Skeletal muscle cell (primary cell): Measurements from ENCODE around the gene ADRB1.

ENCODE experiments used
- DNase-seq: peaks from one replicate; pipeline ENCODE4 v3.0.0-alpha.2; 2010; ENCODE audit warnings: low read depth
- H3K4me3 ChIP-seq: 2 replicates; pipeline ENCODE4 v1.5.1; 2011; ENCODE audit warnings: low read depth, mild to moderate bottlenecking, control low read depth, low read length, moderate library complexity

ADRB1 gene

DNA sequence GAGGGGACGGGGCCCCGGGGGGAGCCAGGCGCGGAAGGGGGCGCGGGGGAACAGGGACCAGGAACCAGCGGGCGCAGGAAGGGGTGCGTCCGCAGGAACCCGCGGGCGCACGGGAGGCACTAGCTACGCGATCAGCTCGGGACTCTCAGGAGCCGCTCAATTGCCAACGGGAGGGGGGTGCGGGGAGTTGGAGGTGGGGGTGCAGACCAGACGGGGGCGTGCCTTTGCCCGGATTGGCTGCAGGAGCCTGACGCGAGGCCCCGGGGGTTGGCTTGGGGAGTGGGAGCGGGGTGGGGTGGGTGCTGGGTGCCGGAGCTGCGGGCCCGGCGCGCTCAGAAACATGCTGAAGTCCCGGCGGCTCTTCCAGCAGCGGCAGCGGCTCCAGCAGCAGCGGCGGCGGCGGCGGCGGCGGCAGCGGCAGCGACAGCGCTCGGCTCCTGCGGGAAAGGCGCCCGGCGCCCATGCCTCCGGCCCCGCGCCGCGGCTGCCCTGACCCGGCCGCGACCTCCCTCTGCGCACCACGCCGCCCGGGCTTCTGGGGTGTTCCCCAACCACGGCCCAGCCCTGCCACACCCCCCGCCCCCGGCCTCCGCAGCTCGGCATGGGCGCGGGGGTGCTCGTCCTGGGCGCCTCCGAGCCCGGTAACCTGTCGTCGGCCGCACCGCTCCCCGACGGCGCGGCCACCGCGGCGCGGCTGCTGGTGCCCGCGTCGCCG, at the start of gene ADRB1:
Gene ADRB1 (plus strand): TSS at position 335 of the 715 bp plus-strand sequence. CDS start 267 bp downstream, at position 602.
- DNase-seq = no peak
- peak within 1 kb of the TSS; percentile 44 for H3K4me3 ChIP-seq

DNA sequence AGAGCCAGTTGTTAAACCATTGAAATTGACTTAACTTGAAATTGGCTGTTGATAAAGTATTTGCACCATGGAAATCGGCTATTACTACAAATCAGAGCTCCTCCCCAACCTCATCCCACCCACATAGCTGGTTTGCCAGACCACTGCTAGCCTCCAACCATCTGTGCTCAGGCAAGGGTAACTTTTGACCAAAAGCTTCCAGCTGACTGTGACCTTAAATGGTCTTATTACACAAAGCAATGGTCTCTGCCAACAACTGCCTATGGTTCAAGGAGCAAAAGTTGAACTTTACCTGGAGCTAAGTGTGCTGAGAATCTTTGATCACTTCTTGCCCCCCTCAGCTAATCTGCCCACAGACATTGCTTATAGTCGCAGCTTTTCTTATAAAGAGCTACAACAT, 48.5 kb upstream of the ADRB1 start:
- no peak overlapping the region for H3K4me3 ChIP-seq
- DNase-seq = no peak

DNA sequence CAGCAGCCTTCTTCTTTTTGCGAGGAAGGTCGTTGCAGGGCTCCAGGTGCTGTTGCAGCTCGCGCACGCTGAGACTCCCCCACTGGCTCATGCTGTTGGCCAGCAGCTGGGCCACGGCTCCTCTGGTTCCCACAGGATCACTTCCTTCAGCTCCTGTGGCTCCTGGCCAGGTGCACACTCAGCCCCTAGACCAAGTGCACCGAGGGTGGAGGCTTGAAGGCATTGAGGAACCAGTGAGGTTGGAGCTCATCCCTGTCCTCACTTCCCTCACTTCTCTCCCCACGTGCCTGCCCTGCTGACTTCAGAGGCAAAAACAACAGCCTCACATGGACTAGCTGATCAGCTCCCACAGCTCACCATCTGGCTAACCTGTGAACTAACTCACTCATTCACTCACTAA, 46.2 kb upstream of the ADRB1 start:
- no peak overlapping the region for H3K4me3 ChIP-seq

DNA sequence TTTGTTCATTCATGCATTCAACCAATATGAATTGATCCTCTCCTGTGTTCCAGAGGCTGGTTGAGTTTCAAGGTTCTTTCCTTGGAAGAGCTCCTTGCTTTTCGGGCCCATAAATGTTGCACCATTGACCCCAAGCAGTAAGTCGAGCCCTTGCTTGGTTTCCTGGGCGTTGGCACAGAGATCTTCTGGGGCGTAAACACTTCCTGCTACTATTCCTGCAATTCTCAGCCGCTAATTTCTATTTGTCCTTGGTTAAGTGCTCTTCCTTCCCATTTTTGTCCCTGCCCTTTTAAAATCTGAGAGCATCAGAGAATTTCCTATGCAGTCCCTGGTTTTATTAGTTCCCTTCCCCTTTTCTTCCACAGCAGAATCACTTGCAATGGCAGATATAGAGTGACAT, 44.1 kb upstream of the ADRB1 start:
- DNase-seq = no peak

More for the DNA sequence above, 46.2 kb upstream of the ADRB1 start:
- DNase-seq = no peak

DNA sequence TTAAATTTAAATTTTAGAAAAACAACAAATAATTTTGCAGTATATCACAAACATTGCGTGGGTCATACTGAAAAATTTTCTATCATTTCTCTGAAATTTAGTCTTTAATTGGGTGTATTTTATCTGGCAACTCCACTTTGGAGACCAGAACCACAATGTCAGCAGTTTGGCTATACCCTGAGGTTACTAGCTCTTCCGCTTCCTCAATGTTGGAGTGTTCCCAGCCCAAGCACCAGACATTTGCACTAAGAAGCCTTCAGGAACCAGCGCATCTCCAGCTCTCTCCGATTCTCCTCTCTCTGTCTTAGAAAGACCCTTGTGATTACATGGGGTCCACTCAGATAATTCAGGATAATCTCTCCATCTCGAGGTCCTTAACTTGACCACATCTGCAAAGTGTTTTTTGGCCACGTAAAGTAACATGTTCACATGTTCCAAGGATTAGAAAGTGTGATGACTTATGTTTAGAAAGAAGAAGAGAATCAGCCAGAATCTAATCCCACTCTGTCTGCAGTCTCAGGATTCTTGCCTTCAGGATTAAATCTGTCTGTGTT, 43.1 kb upstream of the ADRB1 start:
- no peak for DNase-seq
- no peak overlapping the region for H3K4me3 ChIP-seq

More for the DNA sequence above, 44.1 kb upstream of the ADRB1 start:
- H3K4me3 ChIP-seq = no peak overlapping the region

DNA sequence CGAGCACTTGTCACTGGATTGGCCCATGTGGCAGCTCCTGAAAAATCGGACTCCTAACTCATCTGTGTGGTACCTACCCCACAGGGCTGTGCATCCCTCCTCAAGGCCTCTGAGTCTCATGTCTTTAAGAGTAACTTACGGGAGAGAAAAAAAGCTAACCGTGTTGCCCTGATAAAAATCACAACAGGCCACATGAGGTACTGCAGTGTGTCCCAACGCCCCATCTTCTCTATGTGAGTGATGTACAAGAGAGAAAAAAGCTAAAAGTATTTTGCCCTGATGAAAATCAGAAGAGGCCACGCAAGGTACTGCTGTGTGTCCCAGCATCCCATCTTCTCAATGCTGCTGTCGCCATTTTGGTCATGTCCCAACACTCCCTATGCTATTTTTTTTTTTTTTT, 41.2 kb upstream of the ADRB1 start:
- DNase-seq = no peak
- no peak overlapping the region for H3K4me3 ChIP-seq

DNA sequence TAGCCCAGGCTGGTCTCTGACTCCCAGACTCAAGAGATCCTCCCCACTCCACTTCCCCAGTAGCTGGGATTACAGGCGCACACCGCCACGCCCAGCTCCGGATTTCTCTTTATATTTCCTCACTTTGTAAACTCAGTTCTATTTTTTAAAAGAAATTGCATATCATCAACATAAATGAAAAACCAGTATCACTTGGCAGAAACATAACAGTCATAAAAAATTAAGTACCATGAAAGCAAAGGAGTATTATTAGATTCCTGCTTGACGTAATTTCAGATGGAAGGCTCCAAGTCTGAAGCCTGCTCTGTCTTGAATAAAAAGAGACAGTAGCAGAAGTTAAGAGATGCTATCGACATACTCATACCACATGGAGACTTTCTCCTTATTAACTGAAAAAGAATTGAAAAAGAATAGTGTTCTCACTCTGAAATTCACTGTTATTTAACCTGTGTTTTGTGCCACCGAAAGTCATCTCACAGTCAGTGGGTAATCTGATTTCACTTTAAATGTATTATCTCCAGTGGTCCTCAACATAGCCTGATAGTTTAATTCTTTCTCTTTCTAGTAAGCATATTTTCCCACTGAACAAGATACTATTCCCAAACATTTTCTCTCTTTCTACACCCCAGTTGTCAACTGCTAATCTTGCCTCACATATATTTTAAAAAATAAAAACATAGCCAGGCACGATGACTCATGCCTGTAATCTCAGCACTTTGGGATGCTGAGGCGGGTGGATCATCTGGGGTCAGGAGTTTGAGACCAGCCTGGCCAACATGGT, 40.3 kb upstream of the ADRB1 start:
- DNase-seq = no peak
- H3K4me3 ChIP-seq = no peak overlapping the region

DNA sequence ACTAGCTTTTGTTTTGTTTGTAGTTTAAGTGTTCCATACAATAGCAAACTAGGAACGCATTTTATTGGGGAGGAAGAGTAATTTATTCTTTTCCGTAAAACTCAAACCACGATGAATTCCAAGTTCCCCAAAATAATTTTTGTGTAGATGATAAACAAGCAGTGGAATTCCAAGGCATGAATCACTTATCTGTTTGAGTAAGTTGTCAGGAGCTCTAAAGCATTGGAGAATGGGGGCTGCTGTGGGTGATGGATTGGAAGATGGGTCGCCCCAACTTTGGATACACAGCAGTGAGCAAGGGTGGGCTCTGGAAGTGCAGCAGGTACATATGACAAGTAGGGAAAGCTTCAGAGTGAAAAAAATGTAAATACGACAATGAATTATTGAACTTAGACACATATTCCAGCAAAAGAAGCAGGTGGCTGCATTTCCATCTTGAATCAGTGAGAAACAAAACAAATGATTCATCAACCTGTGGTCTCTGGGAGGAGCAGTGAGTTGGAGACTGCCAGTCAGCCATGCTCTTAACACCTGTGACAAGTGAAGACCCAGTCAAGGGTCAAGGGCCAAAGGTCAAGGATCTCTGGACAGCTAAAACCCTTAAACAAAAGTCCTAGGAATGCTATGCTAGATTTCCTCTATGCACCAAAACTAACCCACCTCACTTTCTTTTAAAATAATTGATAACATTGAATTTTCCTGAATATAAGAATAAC, 34.2 kb upstream of the ADRB1 start:
- no peak for DNase-seq
- H3K4me3 ChIP-seq = no peak overlapping the region

DNA sequence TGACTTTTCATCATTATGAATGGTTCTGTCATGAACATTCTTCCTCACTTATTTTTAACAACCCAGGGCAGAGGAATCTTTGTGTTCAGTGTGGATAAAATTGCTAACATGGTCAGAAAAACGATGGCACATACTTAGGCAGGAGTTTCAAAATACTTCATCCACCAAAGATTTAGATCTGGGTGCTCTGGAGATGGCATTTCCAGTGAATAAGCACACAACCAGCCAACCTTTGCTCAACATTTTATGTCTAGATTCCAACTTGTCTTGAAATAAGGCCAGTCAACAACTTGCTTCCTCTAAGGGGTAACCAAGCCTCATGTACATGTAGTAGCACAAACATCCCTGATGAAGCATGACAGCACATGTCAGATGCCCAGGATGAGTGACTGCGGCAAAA, 33.4 kb upstream of the ADRB1 start:
- H3K4me3 ChIP-seq = no peak overlapping the region

DNA sequence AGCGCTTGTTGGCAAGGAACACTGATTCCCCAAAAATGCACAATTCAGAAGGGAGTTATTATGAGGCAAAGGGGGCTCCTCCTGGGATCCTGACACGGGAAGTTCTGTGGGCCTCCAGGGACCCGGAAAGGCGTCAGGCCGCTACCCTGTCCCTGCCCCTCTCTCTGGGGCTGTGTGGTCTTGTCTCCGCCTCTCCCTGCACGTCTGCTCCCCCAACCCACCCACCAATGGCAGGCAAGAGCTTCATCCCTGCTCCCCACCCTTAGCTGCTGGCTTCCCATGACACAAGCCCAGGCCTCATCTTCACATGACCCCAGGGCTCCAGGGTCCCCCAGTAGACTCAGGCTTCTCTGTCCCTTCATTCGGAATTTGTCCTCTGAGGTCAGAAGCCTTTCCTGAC, 31.0 kb upstream of the ADRB1 start:
- H3K4me3 ChIP-seq = no peak overlapping the region
- DNase-seq = no peak

More for the DNA sequence above, 33.4 kb upstream of the ADRB1 start:
- no peak for DNase-seq

DNA sequence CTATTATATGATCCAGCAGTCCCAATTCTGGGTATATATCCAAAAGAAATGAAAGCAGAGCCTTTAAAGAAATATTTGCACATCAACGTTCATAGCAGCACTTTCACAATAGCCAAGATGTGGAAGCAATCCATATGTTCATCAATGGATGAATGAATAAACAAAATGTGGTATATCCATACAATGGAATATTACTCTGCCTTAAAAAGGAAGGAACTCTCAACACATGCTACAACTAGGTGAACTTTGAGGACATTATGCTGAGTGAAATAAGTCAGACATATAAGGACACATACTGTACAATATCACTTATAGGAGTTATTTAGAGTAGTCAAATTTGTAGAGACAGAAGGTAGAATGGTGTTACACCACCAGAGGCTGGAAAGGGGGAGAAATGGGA, 28.0 kb upstream of the ADRB1 start:
- DNase-seq = no peak
- H3K4me3 ChIP-seq = no peak overlapping the region

DNA sequence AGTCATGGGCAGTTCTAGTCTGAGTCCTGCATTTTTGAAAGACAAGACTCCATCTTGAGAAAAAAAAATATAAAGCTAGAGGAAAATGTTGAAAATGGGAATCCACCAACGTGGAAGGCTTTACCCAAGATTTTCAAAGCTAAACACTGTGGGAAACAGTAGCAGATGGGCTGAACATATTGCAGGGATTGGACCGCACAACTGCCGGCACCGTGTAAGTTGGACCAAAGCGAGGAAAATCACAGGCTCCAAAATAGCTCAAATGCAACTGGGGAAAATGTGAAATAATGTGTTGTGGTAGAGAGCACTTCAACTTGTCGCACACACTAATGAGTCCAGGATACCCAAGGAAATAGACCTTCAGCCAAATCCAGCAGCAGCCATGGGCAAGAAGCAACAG, 26.4 kb upstream of the ADRB1 start:
- no peak for DNase-seq
- no peak overlapping the region for H3K4me3 ChIP-seq

DNA sequence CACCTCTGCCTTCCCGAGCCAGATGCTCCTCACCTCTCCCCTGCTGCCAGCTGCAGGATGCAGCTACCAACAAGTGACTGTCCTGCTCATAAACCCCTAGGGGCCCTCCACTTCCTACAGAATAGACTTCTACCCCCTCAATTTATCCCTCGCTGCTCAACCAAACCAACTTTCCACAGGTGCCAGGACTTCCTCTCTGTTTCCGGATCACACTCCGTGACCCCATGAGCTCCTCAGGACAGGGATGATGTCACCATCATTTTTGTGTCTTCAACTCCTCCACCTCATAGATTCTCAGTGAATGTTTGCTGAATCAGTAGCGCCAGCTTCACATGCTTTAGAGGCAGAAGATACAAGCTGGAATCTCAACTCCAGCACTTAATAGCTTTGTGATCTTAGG, 25.8 kb upstream of the ADRB1 start:
- no peak overlapping the region for H3K4me3 ChIP-seq
- no peak for DNase-seq

DNA sequence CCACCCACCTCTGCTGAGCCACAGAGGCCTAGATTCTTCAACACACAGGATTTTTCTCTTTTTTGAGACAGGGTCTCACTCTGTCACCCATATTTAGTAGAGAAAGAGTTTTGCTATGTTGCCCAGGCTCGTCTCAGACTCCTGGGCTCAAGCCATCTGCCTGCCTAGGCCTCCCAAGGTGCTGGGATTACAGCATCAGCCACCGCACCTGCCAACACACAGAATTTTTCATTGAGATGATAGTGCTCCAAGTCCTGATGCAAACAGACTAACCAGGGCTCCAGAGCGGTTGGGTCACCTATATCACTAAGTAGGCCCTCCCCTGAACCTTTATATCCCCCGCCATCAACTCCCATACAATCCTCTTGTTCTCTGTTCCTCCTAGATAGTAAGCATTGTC, 24.4 kb upstream of the ADRB1 start:
- H3K4me3 ChIP-seq = no peak overlapping the region
- DNase-seq = no peak

DNA sequence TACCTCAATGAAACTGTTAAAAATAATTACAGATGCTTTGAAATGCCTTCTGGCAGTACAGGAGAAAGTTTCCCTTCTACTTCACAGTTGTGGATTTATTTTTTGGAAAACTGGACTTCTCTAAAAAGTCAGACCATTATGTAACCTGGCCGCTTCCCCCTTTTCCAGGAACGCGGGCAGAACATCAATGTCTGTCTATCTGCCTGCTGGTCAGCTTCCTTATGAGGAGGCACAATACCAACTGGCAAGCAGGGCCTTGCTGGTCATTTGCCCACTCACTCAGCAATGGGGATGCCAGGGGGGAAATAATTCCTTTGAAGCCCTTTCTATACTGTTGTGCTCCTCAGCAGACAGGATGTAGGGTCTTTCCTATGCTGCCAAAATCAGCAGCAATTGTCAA, 22.5 kb upstream of the ADRB1 start:
- H3K4me3 ChIP-seq = no peak overlapping the region
- no peak for DNase-seq

DNA sequence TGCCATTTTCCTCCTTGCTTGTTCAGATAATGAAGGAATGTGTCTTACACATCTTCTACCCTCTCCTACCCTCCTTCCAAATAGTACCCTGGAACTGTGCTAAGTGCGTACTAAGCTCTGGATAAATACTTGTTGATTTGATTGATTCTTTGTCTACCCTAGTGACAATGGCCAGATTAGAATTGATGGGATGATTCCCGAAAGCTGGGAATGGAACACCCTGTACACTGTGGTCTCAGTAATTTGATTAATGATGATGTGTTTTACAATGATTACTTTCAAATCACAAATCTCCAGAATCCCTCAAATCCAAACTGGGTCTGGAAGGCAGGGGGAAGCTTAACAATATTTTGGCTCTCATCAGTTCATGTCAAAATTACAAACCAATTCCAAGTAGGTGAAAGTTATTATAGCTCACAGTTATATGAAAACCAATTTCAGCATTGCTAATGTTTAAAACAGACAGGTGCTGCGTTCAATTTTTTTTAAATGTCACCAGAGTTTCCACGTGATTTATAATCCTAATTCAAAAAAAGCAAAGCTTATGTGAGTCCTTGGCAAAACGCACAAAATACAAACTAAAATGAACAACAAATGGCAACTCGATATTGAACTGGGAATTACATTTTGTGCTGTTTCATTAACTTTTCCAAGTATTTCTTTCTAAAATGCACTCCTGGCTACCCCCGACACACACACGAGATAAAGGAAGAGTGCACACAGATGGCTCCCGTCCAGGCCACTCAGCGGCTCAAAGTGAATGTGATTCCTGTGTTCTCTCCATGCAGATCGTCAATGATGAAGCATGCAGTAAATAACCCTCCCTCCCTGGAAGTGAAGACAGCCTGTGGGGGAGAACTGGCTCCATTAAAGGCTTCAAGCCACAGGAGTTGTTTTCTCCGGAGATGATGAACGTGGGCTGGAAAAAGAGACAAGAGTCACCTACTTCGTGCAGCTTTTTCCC, 21.7 kb upstream of the ADRB1 start:
- H3K4me3 ChIP-seq = no peak overlapping the region
- DNase-seq = peak; percentile 78

DNA sequence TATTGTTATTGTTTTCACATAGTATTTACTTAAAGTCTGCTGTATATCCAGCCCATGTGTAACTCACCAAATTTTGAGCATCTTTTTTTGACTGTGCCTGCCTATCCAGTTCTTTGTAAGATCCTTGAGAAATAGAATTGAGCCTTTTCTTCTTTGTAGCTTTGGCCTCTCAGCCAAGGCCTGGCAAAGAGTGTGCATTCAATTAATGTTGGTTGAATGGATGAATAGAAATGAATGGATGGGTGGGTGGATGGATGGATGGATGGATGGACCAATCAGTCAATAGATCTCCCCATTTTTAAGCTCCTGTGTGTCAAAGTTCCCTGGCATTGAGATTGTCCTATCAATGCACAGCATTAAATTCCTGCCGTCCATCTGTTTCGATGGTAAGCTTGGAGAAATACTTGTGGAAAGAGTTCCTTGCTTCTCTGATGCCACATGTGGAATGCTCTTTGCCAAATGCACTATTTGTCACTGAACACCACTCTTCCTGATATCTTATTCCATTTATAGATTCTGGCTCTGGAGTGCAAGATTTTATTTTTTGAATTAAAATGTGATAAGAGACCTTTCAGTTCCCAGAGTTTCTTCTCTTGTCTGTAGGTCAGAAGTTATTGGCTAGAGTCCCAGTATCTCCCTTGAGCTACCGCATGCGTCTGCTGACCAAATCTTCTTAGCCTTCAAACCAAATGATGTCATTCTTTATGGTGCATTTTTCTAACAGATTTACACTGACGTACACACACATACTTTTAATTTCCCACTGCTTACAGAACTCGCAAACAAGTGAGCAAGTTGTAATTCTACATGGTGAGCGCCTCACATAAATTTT, 20.7 kb upstream of the ADRB1 start:
- DNase-seq = peak; percentile 88
- no peak overlapping the region for H3K4me3 ChIP-seq
